CD4-positive, alpha-beta T cell treated with Interleukin-2 at 100 ng/mL for 4 hours (primary cell): ENCODE data around the gene AGAP2.
"Not testable (repeated sequence)": the region's sequence is repeated elsewhere in the genome, so short reads cannot be mapped to it uniquely, and the experiment has no call there.

ENCODE experiments used
- DNase-seq: peaks from one replicate; pipeline ENCODE4 v3.0.0-alpha.2; 2020; ENCODE audit warnings: low spot score

AGAP2 gene

GRCh38 chr12:57738661-57739237 is at the start of gene AGAP2:
TSS of gene AGAP2 (minus strand) at chr12:57738742. CDS start at chr12:57738246, 496 bp downstream.
- no peak for DNase-seq

GRCh38 chr12:57783861-57784260 is 45.3 kb upstream of the AGAP2 start:
- no peak for DNase-seq

DNA sequence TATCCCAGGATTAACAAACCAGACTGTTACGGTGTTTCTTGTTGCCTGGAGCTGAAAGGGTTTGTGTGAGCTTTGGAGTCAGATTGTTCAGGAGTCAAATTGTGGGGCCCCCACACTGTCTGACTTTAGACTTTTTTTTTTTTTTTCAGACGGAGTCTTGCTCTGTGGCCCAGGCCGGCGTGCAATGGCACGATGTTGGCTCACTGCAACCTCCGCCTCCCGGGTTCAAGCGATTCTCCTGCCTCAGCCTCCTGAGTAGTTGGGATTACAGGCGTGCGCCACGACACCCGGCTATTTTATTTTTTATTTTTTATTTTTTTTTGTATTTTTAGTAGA is 44.9 kb upstream of the AGAP2 start:
- no peak for DNase-seq

- DNase-seq: peak; percentile 97
These were observed 44.3 kb upstream of the AGAP2 start, which contains the start of gene TSFM for GRCh38 chr12:57782608-57783465. TSS of gene TSFM (plus strand) at chr12:57782787. CDS start at chr12:57782802, 15 bp downstream.

DNA sequence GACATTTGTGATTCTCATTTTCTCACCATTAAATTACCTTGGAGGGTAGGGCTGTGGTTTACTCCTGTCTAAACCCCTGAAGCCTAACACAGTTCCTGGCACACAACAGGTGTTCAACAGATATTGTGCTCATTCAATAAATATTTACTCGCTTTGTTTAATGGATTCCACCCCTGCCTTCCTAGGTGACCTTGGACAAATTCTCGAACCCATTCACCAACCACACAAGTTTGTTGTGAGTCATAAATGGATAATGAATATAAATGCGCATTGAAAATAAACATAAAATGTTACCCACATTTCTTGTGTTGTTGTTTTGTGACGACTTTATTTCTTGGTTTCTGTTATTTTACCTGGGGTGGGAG is 43.7 kb upstream of the AGAP2 start:
- DNase-seq: no peak

- no peak for DNase-seq
These were observed 43.3 kb upstream of the AGAP2 start for GRCh38 chr12:57781801-57782200.

GRCh38 chr12:57781244-57781643 is 42.7 kb upstream of the AGAP2 start:
- no peak for DNase-seq

- no peak for DNase-seq
These were observed 41.8 kb upstream of the AGAP2 start for GRCh38 chr12:57780284-57780897.

- DNase-seq: no peak
These were observed 41.2 kb upstream of the AGAP2 start for GRCh38 chr12:57779736-57780135.

GRCh38 chr12:57777911-57778310 is 39.4 kb upstream of the AGAP2 start:
- no peak for DNase-seq

GRCh38 chr12:57777367-57777766 is 38.8 kb upstream of the AGAP2 start:
- DNase-seq: no peak

DNA sequence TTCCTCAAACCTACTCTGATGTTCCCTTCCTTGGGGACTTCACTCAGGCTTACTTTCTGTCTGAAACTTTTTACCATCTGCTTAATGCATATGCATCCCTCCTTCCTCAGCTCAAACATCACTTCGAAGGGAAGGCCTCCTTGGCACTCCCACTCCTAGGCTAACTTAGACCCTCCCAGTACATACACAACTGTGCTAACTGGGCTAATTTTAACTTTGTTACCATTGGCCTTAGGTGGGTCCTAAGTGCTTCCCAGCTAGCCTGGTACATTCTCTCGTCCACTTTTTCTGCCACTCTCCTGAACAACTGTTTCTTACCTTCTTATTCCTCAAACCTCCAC is 37.7 kb upstream of the AGAP2 start:
- no peak for DNase-seq

DNA sequence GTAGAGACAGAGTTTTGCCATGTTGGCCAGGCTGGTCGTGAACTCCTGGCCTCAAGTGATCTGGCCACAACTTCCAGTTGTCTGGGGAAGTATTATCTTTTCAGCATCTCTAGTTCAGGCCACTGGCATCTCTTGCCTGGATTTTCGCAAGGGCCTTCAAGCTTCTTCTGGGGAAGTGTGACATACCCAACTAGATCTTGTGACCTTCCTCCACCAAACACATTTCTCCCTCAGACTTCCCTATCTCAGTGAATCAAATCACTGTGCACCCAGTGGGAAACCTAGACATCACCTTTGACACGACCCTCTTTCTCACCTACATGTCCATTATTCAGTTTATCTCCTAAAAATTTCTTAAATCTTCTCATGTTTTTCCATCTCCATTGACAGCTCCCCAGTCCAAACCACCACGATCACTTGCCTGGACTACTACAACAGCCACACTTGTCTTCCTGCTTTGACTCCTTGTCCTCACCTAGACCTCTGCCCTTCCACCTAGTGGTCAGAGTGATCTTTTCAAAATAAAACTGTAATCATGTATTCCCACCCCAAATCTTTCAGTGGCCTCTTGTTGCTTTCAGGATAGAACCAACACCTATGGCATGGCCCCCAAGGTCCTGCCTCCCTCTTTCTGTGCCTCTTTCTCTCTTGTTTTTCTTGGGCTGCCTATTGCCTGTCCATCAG is 37.2 kb upstream of the AGAP2 start:
- DNase-seq: no peak

- no peak for DNase-seq
These were observed 36.5 kb upstream of the AGAP2 start for GRCh38 chr12:57775044-57775443.

GRCh38 chr12:57774634-57775033 is 36.1 kb upstream of the AGAP2 start:
- DNase-seq: not testable (repeated sequence)

- no peak for DNase-seq
These were observed 34.1 kb upstream of the AGAP2 start, which contains the start of gene EEF1AKMT3 for GRCh38 chr12:57772429-57773322. TSS of gene EEF1AKMT3 (plus strand) at chr12:57772614. CDS start at chr12:57772725, 111 bp downstream.

DNA sequence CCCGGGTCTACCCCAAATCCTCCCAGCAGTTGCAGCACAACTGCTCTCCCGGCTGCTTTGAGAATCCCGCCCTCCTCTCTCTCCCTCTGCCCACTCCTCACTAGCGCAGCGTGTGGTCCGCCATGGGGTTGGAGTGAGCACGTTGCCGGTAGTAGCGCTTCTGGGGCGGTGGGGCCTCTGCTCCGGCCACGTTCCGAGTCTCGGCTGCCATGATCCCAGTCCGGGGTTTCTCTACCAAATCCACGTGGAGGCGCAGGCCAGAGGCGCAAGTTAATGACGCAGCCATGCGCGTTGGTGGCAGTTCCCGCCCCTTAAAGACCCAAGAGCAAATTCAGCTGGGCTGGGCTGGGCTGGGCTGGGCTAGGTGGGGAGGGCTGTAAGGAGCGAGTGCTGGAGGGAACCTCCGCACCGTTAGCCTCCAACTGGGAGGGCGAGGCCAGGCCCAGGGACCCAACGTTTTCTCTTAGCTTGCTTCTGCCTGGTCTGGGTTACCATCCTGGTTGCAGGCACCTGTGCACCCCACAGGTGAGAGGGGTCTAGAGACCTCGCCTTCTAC is 33.4 kb upstream of the AGAP2 start, which contains the start of gene METTL1:
TSS of gene METTL1 (minus strand) at position 233 of the 556 bp plus-strand sequence. CDS start at position 211, 22 bp downstream.
- peak; percentile 90 for DNase-seq

- peak; percentile 80 for DNase-seq
These were observed 32.8 kb upstream of the AGAP2 start for GRCh38 chr12:57771236-57771872.

GRCh38 chr12:57770734-57771133 is 32.2 kb upstream of the AGAP2 start:
- no peak for DNase-seq

DNA sequence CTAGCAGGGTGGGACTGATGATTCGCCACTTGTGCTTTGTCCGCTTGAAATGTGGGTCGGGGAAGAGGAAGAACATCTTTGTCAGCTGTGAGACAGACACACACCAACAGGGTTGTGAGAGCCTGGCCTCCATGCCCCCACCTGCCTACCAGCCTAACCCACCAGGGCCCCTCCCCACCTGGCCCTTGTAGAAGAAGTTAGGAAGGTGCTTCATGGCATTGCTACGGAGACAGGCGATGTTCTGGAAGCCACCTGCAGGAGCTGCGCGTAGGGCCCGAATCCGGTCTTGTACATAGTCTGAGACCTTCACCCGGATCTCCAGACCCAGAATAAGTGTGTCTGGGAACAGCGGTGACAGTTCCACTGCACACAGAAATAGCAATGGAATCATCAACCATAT is 31.1 kb upstream of the AGAP2 start:
- DNase-seq: no peak

- DNase-seq: no peak
These were observed 29.3 kb upstream of the AGAP2 start for GRCh38 chr12:57767876-57768275.
